Stomach (tissue), 9 donors: ENCODE results near the gene NCOA4. TPM values are rescaled to one million over a fixed set of nuclear protein-coding genes. Genes with fewer than 3 reads are reported as not detected.
"Not testable (repeated sequence)": the region's sequence is repeated elsewhere in the genome, so short reads cannot be mapped to it uniquely, and the experiment has no call there.

ENCODE experiments used
- DNase-seq, 2 donors: peaks; one replicate each; pipeline versions ENCODE4 v3.0.0 to v3.0.0-alpha.2; 2013 to 2019
- H3K27ac ChIP-seq, 5 donors: fragments of 200-600 bp in 4 of 5; sonication (generic) in 4 of 5; one replicate each; pipeline ENCODE4 v1.5.1; 2013 to 2019; ENCODE audit warnings: mild to moderate bottlenecking in 1 of 5, moderate library complexity in 1 of 5
- H3K27me3 ChIP-seq, 3 donors: fragments of 200-600 bp; sonication (generic); one replicate each; pipeline ENCODE4 v1.5.1; 2017 to 2019; ENCODE audit warnings: mixed run types in 1 of 3
- H3K36me3 ChIP-seq, 4 donors: fragments of 200-600 bp; sonication (generic); 1 replicate in 3 of 4; 2 replicates in 1 of 4; pipeline ENCODE4 v1.5.1; 2016 to 2019
- H3K4me1 ChIP-seq, 4 donors: fragments of 200-600 bp; sonication (generic); one replicate each; pipeline ENCODE4 v1.5.1; 2016 to 2019
- H3K4me3 ChIP-seq, 4 donors: fragments of 200-600 bp; sonication (generic) in 3 of 4; one replicate each; pipeline ENCODE4 v1.5.1; 2016 to 2019; ENCODE audit warnings: mild to moderate bottlenecking in 1 of 4
- H3K9me3 ChIP-seq, 4 donors: fragments of 200-600 bp; sonication (generic); one replicate each; pipeline ENCODE4 v1.5.1; 2016 to 2019
- POLR2A ChIP-seq, 4 donors: fragments of 450-650 bp; IDR thresholded peaks; one replicate each; pipeline ENCODE4 v1.6.1; 2016; ENCODE audit warnings: antibody characterized with exemption in 4 of 4, control low read depth in 2 of 4, mild to moderate bottlenecking in 1 of 4, moderate library complexity in 1 of 4
- POLR2AphosphoS5 ChIP-seq, 3 donors: sonication (generic); formaldehyde crosslinking; IDR thresholded peaks; one replicate each; pipeline ENCODE4 v1.6.1; 2016; ENCODE audit warnings: antibody characterized with exemption in 3 of 3
- WGBS, 5 donors: extraction: QIAGEN DNeasy Blood & Tissue Kit in 3 of 5; methylation state at CpG; one replicate each; pipeline versions ENCODE4 v1.1.5 to v1.1.7; 2013 to 2018; 5-methylcytosine and 5-hydroxymethylcytosine counted together
- intact Hi-C: fragments of 100-400 bp; cut with DNase I; formaldehyde crosslinking; loops from one replicate; pipeline ENCODE4 v1.15.1; 2023; ENCODE audit warnings: low total_unique reads
- polyA plus RNA-seq, 3 donors: library from polyadenylated mRNA; stranded (reverse); fragments of 200-250 nt; gene quantifications; one replicate each; pipeline ENCODE4 v1.2.3, GENCODE V29; 2013
- small RNA-seq, 4 donors: library from RNA; depleted of rRNA; stranded (forward); fragments of <200 nt; gene quantifications; one replicate each; pipeline ENCODE3, GENCODE V24; 2016
- total RNA-seq, 5 donors: library from RNA; depleted of rRNA; stranded (reverse); fragments of >200 nt; gene quantifications; one replicate each; pipeline versions ENCODE4 v1.1.0 to v1.2.3, GENCODE V29; 2014 to 2016
- TF ChIP-seq, protein P1 (sequence below), 7 experiments: fragments of 450-650 bp in 4 of 7; fragments of 200-600 bp in 3 of 7; sonication (generic) in 3 of 7; IDR thresholded peaks; one replicate each; pipeline ENCODE4 v1.5.1; 2016 to 2019; ENCODE audit warnings: antibody characterized with exemption in 7 of 7, control low read depth in 2 of 7, mild to moderate bottlenecking in 1 of 7
- donor health status: healthy with polysubstance abuse.
- donor health status: Bipolar disorder and iron deficiency.
- donor health status: healthy.

The NCOA4 gene
- total and polyA plus RNA-seq, 8 donors = 35.7 to 260 (median 83.0) TPM

GRCh38 chr10:45972106-45972812, 58.2 kb downstream of the NCOA4 start, which contains the start of gene TIMM23:
Gene TIMM23 (plus strand): TSS chr10:45972489. CDS start chr10:45972625, 136 bp downstream.
- H3K9me3 ChIP-seq, H3K27me3 ChIP-seq, intact Hi-C loops: not testable (repeated sequence)
- H3K36me3 ChIP-seq = peaks cover 0 to 12% (median 3%) of the 10 kb centered on the region in 4 donors
- peak; percentile 88 to 95 for DNase-seq
- peak in 1 of 4 donors; percentile 12 for TF ChIP-seq POLR2A (IDR thresholded peaks at IDR 0.05)
- TF ChIP-seq, protein P1, sequence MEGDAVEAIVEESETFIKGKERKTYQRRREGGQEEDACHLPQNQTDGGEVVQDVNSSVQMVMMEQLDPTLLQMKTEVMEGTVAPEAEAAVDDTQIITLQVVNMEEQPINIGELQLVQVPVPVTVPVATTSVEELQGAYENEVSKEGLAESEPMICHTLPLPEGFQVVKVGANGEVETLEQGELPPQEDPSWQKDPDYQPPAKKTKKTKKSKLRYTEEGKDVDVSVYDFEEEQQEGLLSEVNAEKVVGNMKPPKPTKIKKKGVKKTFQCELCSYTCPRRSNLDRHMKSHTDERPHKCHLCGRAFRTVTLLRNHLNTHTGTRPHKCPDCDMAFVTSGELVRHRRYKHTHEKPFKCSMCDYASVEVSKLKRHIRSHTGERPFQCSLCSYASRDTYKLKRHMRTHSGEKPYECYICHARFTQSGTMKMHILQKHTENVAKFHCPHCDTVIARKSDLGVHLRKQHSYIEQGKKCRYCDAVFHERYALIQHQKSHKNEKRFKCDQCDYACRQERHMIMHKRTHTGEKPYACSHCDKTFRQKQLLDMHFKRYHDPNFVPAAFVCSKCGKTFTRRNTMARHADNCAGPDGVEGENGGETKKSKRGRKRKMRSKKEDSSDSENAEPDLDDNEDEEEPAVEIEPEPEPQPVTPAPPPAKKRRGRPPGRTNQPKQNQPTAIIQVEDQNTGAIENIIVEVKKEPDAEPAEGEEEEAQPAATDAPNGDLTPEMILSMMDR (IDR thresholded peaks at IDR 0.05) = peak in 1 of 7 experiments; percentile 14
- peak; percentile 68 to 90 (median 81) for TF ChIP-seq POLR2AphosphoS5 (IDR thresholded peaks at IDR 0.05)
- H3K4me1 ChIP-seq = peaks cover 6 to 37% (median 28%) of the 10 kb centered on the region in 4 donors
- H3K27ac ChIP-seq = peak within 1 kb of the TSS; percentile 63 to 83 (median 76)
- H3K4me3 ChIP-seq = peak within 1 kb of the TSS; percentile 65 to 91 (median 78)
- 0 to 1% (median 0%) methylated on average over 22 to 60 of the region's 60 CpGs for WGBS, 5 donors

GRCh38 chr10:45971742-45972105, 58.7 kb downstream of the NCOA4 start:
- peak overlapping the region; percentile 63 to 83 (median 76) for H3K27ac ChIP-seq
- H3K4me1 ChIP-seq = peaks cover 6 to 37% (median 28%) of the 10 kb centered on the region in 4 donors
- H3K4me3 ChIP-seq = peak overlapping the region; percentile 65 to 91 (median 78)
- peaks cover 0 to 12% (median 2%) of the 10 kb centered on the region in 4 donors for H3K36me3 ChIP-seq
- WGBS, 5 donors = 0 to 1% (median 0%) methylated on average over 14 to 24 of the region's 25 CpGs
- H3K27me3 ChIP-seq, intact Hi-C loops, H3K9me3 ChIP-seq: not testable (repeated sequence)
- peak in 1 of 2 donors; percentile 35 for DNase-seq

- WGBS, 5 donors = 23 to 57% (median 37%) methylated on average over 13 to 14 of the region's 14 CpGs
- H3K36me3 ChIP-seq, DNase-seq, H3K27ac ChIP-seq, H3K27me3 ChIP-seq, intact Hi-C loops, H3K9me3 ChIP-seq: not testable (repeated sequence)
- Histone ChIP-seq H3K4me1 (peaks cover 6 to 37% (median 28%) of the 10 kb centered on the region in 4 donors), H3K4me3 (peak overlapping the region; percentile 65 to 91 (median 78))
These were observed 59.4 kb downstream of the NCOA4 start for GRCh38 chr10:45971019-45971418.

GRCh38 chr10:45962686-45963452, 67.6 kb downstream of the NCOA4 start:
- intact Hi-C loops, H3K9me3 ChIP-seq, H3K27ac ChIP-seq, H3K27me3 ChIP-seq, H3K4me3 ChIP-seq, DNase-seq, H3K4me1 ChIP-seq: not testable (repeated sequence)
- 77 to 83% (median 82%) methylated on average over 6 of the region's 6 CpGs for WGBS, 5 donors
- peaks cover 0 to 10% (median 5%) of the 10 kb centered on the region in 4 donors for H3K36me3 ChIP-seq

GRCh38 chr10:45957928-45958327, 72.5 kb downstream of the NCOA4 start:
- H3K9me3 ChIP-seq = not testable (repeated sequence)
- 98 to 100% (median 99%) methylated on average over 6 of the region's 6 CpGs for WGBS, 5 donors

GRCh38 chr10:45956634-45957033, 73.8 kb downstream of the NCOA4 start:
- H3K9me3 ChIP-seq, intact Hi-C loops, H3K4me1 ChIP-seq, H3K4me3 ChIP-seq, H3K27me3 ChIP-seq: not testable (repeated sequence)
- H3K36me3 ChIP-seq = peaks cover 5 to 22% (median 16%) of the 10 kb centered on the region in 4 donors
- H3K27ac ChIP-seq = peak overlapping the region in 1 of 5 donors; percentile 27
- peak in 1 of 2 donors; percentile 19 for DNase-seq
- 18 to 63% (median 46%) methylated on average over 3 to 4 of the region's 6 CpGs for WGBS, 5 donors

More at GRCh38 chr10:45957928-45958327, 72.5 kb downstream of the NCOA4 start:
- H3K4me3 ChIP-seq, DNase-seq, H3K27me3 ChIP-seq, intact Hi-C loops, H3K4me1 ChIP-seq, H3K27ac ChIP-seq: not testable (repeated sequence)
- peaks cover 2 to 20% (median 12%) of the 10 kb centered on the region in 4 donors for H3K36me3 ChIP-seq

Small RNA genes within 50 kb of the gene (small RNA-seq; reads per million reads assigned to genes)
- gene SNORA74C-1 = 0 reads per million in 4 donors

Other genes starting within 250 kb of the NCOA4 start
- 100 to 1,000 TPM in 1 of 5 donors, 10 to 100 TPM in 2, 1 to 10 TPM in 2; 9.4 to 195 (median 44.8) TPM for gene AGAP4, start 183.1 kb downstream of the NCOA4 start, total RNA-seq
- gene AGAP4, start 183.1 kb downstream of the NCOA4 start, polyA plus RNA-seq = 10 to 100 TPM in 1 of 3 donors, 1 to 10 TPM in 2; 4.0 to 18.2 (median 8.7) TPM
- 100 to 1,000 TPM in 1 of 5 donors, 10 to 100 TPM in 4; 20.5 to 111 (median 59.5) TPM for gene TIMM23, start 58.1 kb downstream of the NCOA4 start, total RNA-seq
- 10 to 100 TPM; 49.9 to 59.5 (median 54.1) TPM for gene TIMM23, start 58.1 kb downstream of the NCOA4 start, polyA plus RNA-seq
- gene MSMB, start 15.6 kb upstream of the NCOA4 start, total RNA-seq = 100 to 1,000 TPM in 1 of 5 donors, 10 to 100 TPM in 1, not detected in 3; 41.6 to 130 TPM
- gene MSMB, start 15.6 kb upstream of the NCOA4 start, polyA plus RNA-seq = 10 to 100 TPM in 2 of 3 donors, not detected in 1; 19.0 to 65.5 TPM